Suppressor macrophage treated with lipopolysaccharide for 1 hour (primary cell): ENCODE measurements around the gene RSF1.

Source experiments
- DNase-seq, 3 donors: peaks; one replicate each; pipeline ENCODE4 v3.0.0-alpha.2; 2020 to 2022

RSF1 gene

GRCh38 chr11:77736473-77736872, 84.0 kb downstream of the RSF1 start:
- no peak for DNase-seq

GRCh38 chr11:77734890-77735289, 85.6 kb downstream of the RSF1 start:
- DNase-seq = no peak

- DNase-seq = no peak
Observed at GRCh38 chr11:77732143-77732542, 88.4 kb downstream of the RSF1 start.

- DNase-seq = no peak
Observed at GRCh38 chr11:77730789-77731188, 89.7 kb downstream of the RSF1 start.

GRCh38 chr11:77729063-77729462, 91.5 kb downstream of the RSF1 start:
- no peak for DNase-seq

- no peak for DNase-seq
Observed at GRCh38 chr11:77728203-77728786, 92.2 kb downstream of the RSF1 start.

GRCh38 chr11:77726524-77726923, 94.0 kb downstream of the RSF1 start:
- no peak for DNase-seq

GRCh38 chr11:77725433-77725832, 95.1 kb downstream of the RSF1 start:
- no peak for DNase-seq

GRCh38 chr11:77724636-77725035, 95.9 kb downstream of the RSF1 start:
- DNase-seq = no peak

GRCh38 chr11:77723024-77723423, 97.5 kb downstream of the RSF1 start:
- no peak for DNase-seq

GRCh38 chr11:77710358-77710757, 110.2 kb downstream of the RSF1 start:
- no peak for DNase-seq

GRCh38 chr11:77705876-77706579, 114.5 kb downstream of the RSF1 start:
- DNase-seq = no peak

GRCh38 chr11:77705195-77705875, 115.2 kb downstream of the RSF1 start:
- DNase-seq = peak; percentile 15 to 34 (median 21)

GRCh38 chr11:77704029-77704428, 116.5 kb downstream of the RSF1 start:
- DNase-seq = no peak

GRCh38 chr11:77699425-77699824, 121.1 kb downstream of the RSF1 start:
- no peak for DNase-seq

GRCh38 chr11:77698896-77699295, 121.6 kb downstream of the RSF1 start:
- no peak for DNase-seq

- no peak for DNase-seq
Observed at GRCh38 chr11:77697865-77698264, 122.7 kb downstream of the RSF1 start.

GRCh38 chr11:77695417-77695816, 125.1 kb downstream of the RSF1 start:
- DNase-seq = no peak

- no peak for DNase-seq
Observed at GRCh38 chr11:77690649-77691048, 129.9 kb downstream of the RSF1 start.

- no peak for DNase-seq
Observed at GRCh38 chr11:77687088-77687487, 133.4 kb downstream of the RSF1 start.

- DNase-seq = no peak
Observed at GRCh38 chr11:77677138-77677537, 143.4 kb downstream of the RSF1 start.

GRCh38 chr11:77672264-77672663, 148.3 kb downstream of the RSF1 start:
- no peak for DNase-seq

- DNase-seq = no peak
Observed at GRCh38 chr11:77669848-77670511, 150.5 kb downstream of the RSF1 start.

- no peak for DNase-seq
Observed at GRCh38 chr11:77668760-77669159, 151.8 kb downstream of the RSF1 start.
